OCI-LY1 (cell line): ENCODE measurements around the gene NFIA.

Source experiments
- H2AFZ ChIP-seq: fragments of 200-600 bp; sonication (generic), shearing (Covaris generic); 2 replicates; pipeline ENCODE4 v1.6.0; 2014; ENCODE audit warnings: antibody characterized with exemption, mild to moderate bottlenecking, low read length
- H3F3A ChIP-seq: fragments of 200-600 bp; sonication (generic), shearing (Covaris generic); 2 replicates; pipeline ENCODE4 v1.6.0; 2014; ENCODE audit warnings: mild to moderate bottlenecking, antibody characterized with exemption, low read length, moderate library complexity; ENCODE audit not compliant: insufficient read depth
- H3K27ac ChIP-seq: fragments of 200-600 bp; sonication (generic); 2 replicates; pipeline ENCODE4 v1.5.1; 2014; ENCODE audit warnings: low read length, mixed run types, mild to moderate bottlenecking, low read depth; ENCODE audit not compliant: poor library complexity, severe bottlenecking
- H3K27me3 ChIP-seq: fragments of 200-600 bp; sonication (generic); 2 replicates; pipeline ENCODE4 v1.6.0; 2014; ENCODE audit warnings: antibody characterized with exemption, mild to moderate bottlenecking, low read length, moderate library complexity; ENCODE audit not compliant: insufficient read depth
- H3K36me3 ChIP-seq: fragments of 200-600 bp; sonication (generic); 2 replicates; pipeline ENCODE4 v1.6.1; 2014; ENCODE audit warnings: mild to moderate bottlenecking, antibody characterized with exemption, low read length, moderate library complexity, mixed read lengths; ENCODE audit not compliant: insufficient read depth
- H3K4me1 ChIP-seq: fragments of 200-600 bp; sonication (generic); 2 replicates; pipeline ENCODE4 v1.5.1; 2014; ENCODE audit warnings: mild to moderate bottlenecking, low read length, moderate library complexity; ENCODE audit not compliant: insufficient read depth, severe bottlenecking
- H3K4me2 ChIP-seq: fragments of 200-600 bp; sonication (generic), shearing (Covaris generic); 2 replicates; pipeline ENCODE4 v1.6.1; 2014; ENCODE audit warnings: low read length
- H3K4me3 ChIP-seq: fragments of 200-600 bp; sonication (generic); 2 replicates; pipeline ENCODE4 v1.5.1; 2014; ENCODE audit warnings: low read length, low read depth, mild to moderate bottlenecking, mixed read lengths; ENCODE audit not compliant: poor library complexity, severe bottlenecking
- H3K79me2 ChIP-seq: fragments of 200-600 bp; shearing (Covaris generic); 2 replicates; pipeline ENCODE4 v1.6.1; 2016; ENCODE audit warnings: mixed run types, low read length, mixed read lengths; ENCODE audit not compliant: insufficient read depth
- H3K9ac ChIP-seq: fragments of 200-600 bp; sonication (generic), shearing (Covaris generic); 2 replicates; pipeline ENCODE4 v1.6.1; 2014; ENCODE audit warnings: mild to moderate bottlenecking, low read length, mixed read lengths
- H3K9me2 ChIP-seq: fragments of 200-600 bp; sonication (generic), shearing (Covaris generic); 2 replicates; pipeline ENCODE4 v1.6.1; 2014; ENCODE audit warnings: low read depth, mild to moderate bottlenecking, low read length, mixed read lengths
- H3K9me3 ChIP-seq: fragments of 200-600 bp; shearing (Covaris generic); 2 replicates; pipeline ENCODE4 v1.6.1; 2014; ENCODE audit warnings: low read length, mixed read lengths
- H4K20me1 ChIP-seq: fragments of 200-600 bp; sonication (generic), shearing (Covaris generic); 2 replicates; pipeline ENCODE4 v1.6.0; 2016; ENCODE audit warnings: mild to moderate bottlenecking, low read length; ENCODE audit not compliant: insufficient read depth
- EZH2 ChIP-seq: fragments of 200-600 bp; sonication (generic), shearing (Covaris generic); IDR thresholded peaks from 2 replicates; pipeline ENCODE4 v1.8.0; 2017; ENCODE audit warnings: borderline replicate concordance, mixed run types, mild to moderate bottlenecking, antibody characterized with exemption, low read length, moderate library complexity, mixed read lengths
- TF ChIP-seq, protein P1 (sequence below): fragments of 200-600 bp; sonication (generic), shearing (Covaris generic); IDR thresholded peaks from 2 replicates; pipeline ENCODE4 v1.5.1; 2017; ENCODE audit warnings: mild to moderate bottlenecking, antibody characterized with exemption, low read length, moderate library complexity, mixed read lengths

The NFIA gene

GRCh38 chr1:61497013-61497412 is 414.7 kb downstream of the NFIA start:
- H3K27ac ChIP-seq = no peak overlapping the region
- H3K36me3 ChIP-seq = no peaks in the 10 kb centered on the region
- H3F3A ChIP-seq = no peaks in the 10 kb centered on the region
- H3K4me2 ChIP-seq = no peak overlapping the region
- no peaks in the 10 kb centered on the region for H3K9me3 ChIP-seq
- no peak overlapping the region for H2AFZ ChIP-seq
- no peak overlapping the region for H3K9ac ChIP-seq
- TF ChIP-seq EZH2 = no peak
- TF ChIP-seq, protein P1, sequence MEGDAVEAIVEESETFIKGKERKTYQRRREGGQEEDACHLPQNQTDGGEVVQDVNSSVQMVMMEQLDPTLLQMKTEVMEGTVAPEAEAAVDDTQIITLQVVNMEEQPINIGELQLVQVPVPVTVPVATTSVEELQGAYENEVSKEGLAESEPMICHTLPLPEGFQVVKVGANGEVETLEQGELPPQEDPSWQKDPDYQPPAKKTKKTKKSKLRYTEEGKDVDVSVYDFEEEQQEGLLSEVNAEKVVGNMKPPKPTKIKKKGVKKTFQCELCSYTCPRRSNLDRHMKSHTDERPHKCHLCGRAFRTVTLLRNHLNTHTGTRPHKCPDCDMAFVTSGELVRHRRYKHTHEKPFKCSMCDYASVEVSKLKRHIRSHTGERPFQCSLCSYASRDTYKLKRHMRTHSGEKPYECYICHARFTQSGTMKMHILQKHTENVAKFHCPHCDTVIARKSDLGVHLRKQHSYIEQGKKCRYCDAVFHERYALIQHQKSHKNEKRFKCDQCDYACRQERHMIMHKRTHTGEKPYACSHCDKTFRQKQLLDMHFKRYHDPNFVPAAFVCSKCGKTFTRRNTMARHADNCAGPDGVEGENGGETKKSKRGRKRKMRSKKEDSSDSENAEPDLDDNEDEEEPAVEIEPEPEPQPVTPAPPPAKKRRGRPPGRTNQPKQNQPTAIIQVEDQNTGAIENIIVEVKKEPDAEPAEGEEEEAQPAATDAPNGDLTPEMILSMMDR = no peak
- no peak overlapping the region for H3K4me3 ChIP-seq
- no peaks in the 10 kb centered on the region for H3K9me2 ChIP-seq
- H3K79me2 ChIP-seq = no peaks in the 10 kb centered on the region
- no peaks in the 10 kb centered on the region for H3K4me1 ChIP-seq
- H3K27me3 ChIP-seq = no peaks in the 10 kb centered on the region
- no peaks in the 10 kb centered on the region for H4K20me1 ChIP-seq

GRCh38 chr1:61498342-61498741 is 416.0 kb downstream of the NFIA start:
- H3K36me3 ChIP-seq = no peaks in the 10 kb centered on the region
- no peaks in the 10 kb centered on the region for H4K20me1 ChIP-seq
- H3K4me2 ChIP-seq = no peak overlapping the region
- no peaks in the 10 kb centered on the region for H3K79me2 ChIP-seq
- no peaks in the 10 kb centered on the region for H3K4me1 ChIP-seq
- H3K27ac ChIP-seq = no peak overlapping the region
- H3K9ac ChIP-seq = no peak overlapping the region
- H2AFZ ChIP-seq = no peak overlapping the region
- no peaks in the 10 kb centered on the region for H3K9me2 ChIP-seq
- TF ChIP-seq, protein P1 = no peak
- TF ChIP-seq EZH2 = no peak
- H3F3A ChIP-seq = no peaks in the 10 kb centered on the region
- H3K9me3 ChIP-seq = no peaks in the 10 kb centered on the region
- no peak overlapping the region for H3K4me3 ChIP-seq
- H3K27me3 ChIP-seq = no peaks in the 10 kb centered on the region

DNA sequence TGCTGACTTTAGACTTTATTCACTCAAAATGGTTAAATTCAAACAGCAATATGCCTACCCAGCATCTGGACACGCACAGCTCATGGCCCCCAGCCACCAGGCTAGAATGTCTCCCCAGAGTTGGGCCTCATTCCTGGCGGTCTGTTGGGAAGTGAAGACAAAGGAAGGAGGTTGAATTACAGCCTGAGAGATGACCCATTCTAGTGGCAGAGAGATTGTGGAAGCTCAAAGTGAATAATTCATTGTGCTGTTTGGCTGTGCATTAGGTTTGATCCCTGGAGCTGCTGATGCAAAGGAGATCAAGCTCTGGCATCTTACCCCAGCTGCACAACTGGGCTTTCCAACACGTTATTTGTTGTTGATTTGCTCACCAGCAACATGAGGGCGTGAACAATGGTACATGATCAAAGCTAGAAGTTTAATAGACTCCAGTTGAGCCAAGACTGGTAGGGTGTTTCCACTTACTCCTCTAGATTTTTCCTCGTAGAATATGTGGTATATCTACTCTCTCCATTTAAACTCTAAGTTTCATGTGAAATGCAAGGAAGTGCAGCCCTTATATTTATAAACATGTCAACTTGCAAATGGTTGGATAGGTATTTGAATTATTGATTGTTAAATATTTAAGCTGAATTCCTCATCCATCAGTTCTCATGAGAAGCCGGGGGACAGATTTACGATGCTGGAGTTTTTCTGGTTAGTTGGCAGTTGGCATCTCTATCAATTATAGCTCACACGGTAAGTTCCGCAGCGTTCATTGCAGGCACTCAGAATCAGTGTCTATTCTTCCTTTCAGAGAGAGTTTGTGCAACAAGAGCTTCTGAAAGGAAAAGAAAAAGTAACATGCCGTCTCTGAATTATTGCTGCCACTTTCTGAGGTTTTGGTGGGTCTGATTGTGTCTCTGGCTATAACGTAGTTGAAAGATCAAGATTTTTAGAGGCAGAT is 419.9 kb downstream of the NFIA start:
- H2AFZ ChIP-seq = no peak overlapping the region
- TF ChIP-seq EZH2 = no peak
- TF ChIP-seq, protein P1 = no peak
- H3K9me3 ChIP-seq = no peaks in the 10 kb centered on the region
- no peaks in the 10 kb centered on the region for H3K36me3 ChIP-seq
- H3K27ac ChIP-seq = no peak overlapping the region
- no peaks in the 10 kb centered on the region for H3F3A ChIP-seq
- H3K4me3 ChIP-seq = no peak overlapping the region
- H3K79me2 ChIP-seq = no peaks in the 10 kb centered on the region
- H3K4me1 ChIP-seq = no peaks in the 10 kb centered on the region
- H3K9ac ChIP-seq = no peak overlapping the region
- no peaks in the 10 kb centered on the region for H3K27me3 ChIP-seq
- no peaks in the 10 kb centered on the region for H4K20me1 ChIP-seq
- H3K4me2 ChIP-seq = no peak overlapping the region
- no peaks in the 10 kb centered on the region for H3K9me2 ChIP-seq
